Measurements from ENCODE around the gene TPRG1.

The TPRG1 gene

GRCh38 chr3:189166321-189166720 is 5.5 kb upstream of the TPRG1 start:
- no peak for DNase-seq

GRCh38 chr3:189167027-189167766 is 4.6 kb upstream of the TPRG1 start:
- no peak for DNase-seq

- no peak for DNase-seq
These were observed 3.1 kb upstream of the TPRG1 start for GRCh38 chr3:189168711-189169110.

- DNase-seq: no peak
These were observed 2.0 kb upstream of the TPRG1 start for GRCh38 chr3:189169728-189170127.

GRCh38 chr3:189170559-189170958 is 1.2 kb upstream of the TPRG1 start:
- no peak for DNase-seq

- no peak for DNase-seq
These were observed 1.1 kb downstream of the TPRG1 start for GRCh38 chr3:189172668-189173419.

GRCh38 chr3:189184566-189184965 is 12.8 kb downstream of the TPRG1 start:
- no peak for DNase-seq

- no peak for DNase-seq
These were observed 14.3 kb downstream of the TPRG1 start for GRCh38 chr3:189186101-189186500.

GRCh38 chr3:189188466-189188865 is 16.7 kb downstream of the TPRG1 start:
- peak; percentile 2 for DNase-seq

GRCh38 chr3:189192725-189193124 is 21.0 kb downstream of the TPRG1 start:
- no peak for DNase-seq

GRCh38 chr3:189195302-189195701 is 23.5 kb downstream of the TPRG1 start:
- no peak for DNase-seq

- DNase-seq: no peak
These were observed 30.3 kb downstream of the TPRG1 start for GRCh38 chr3:189202106-189202505.

GRCh38 chr3:189202583-189202982 is 30.8 kb downstream of the TPRG1 start:
- no peak for DNase-seq

- no peak for DNase-seq
These were observed 32.5 kb downstream of the TPRG1 start for GRCh38 chr3:189204167-189204866.

GRCh38 chr3:189204937-189205336 is 33.2 kb downstream of the TPRG1 start:
- no peak for DNase-seq

GRCh38 chr3:189210251-189210770 is 38.5 kb downstream of the TPRG1 start:
- DNase-seq: no peak

- DNase-seq: no peak
These were observed 40.9 kb downstream of the TPRG1 start for GRCh38 chr3:189212681-189213080.

- DNase-seq: no peak
These were observed 42.9 kb downstream of the TPRG1 start for GRCh38 chr3:189214651-189215050.

GRCh38 chr3:189222927-189223636 is 51.3 kb downstream of the TPRG1 start:
- DNase-seq: no peak

- no peak for DNase-seq
These were observed 53.7 kb downstream of the TPRG1 start for GRCh38 chr3:189225431-189225830.

GRCh38 chr3:189227249-189227648 is 55.5 kb downstream of the TPRG1 start:
- no peak for DNase-seq

- no peak for DNase-seq
These were observed 57.5 kb downstream of the TPRG1 start for GRCh38 chr3:189229196-189229828.

Measured in kidney glomerular epithelial cell (primary cell).